Epithelial cell of esophagus (primary cell): ENCODE data around the gene ADAM17.

Experiments
- DNase-seq: peaks from one replicate; pipeline ENCODE4 v3.0.0; 2010; ENCODE audit warnings: low read depth
- H3K4me3 ChIP-seq: 2 replicates; pipeline ENCODE4 v1.5.1; 2011; ENCODE audit warnings: mild to moderate bottlenecking, low read length, control low read depth
- TF ChIP-seq, protein P1 (sequence below): IDR thresholded peaks from 2 replicates; pipeline ENCODE4 v1.5.1; 2011; ENCODE audit warnings: low read depth, mild to moderate bottlenecking, low read length, control low read depth, inconsistent platforms; ENCODE audit not compliant: insufficient read depth; ENCODE audit errors: missing control alignments

ADAM17 gene

GRCh38 chr2:9462886-9463697 lies 92.5 kb downstream of the ADAM17 start:
- DNase-seq = no peak
- no peak overlapping the region for H3K4me3 ChIP-seq
- TF ChIP-seq, protein P1, sequence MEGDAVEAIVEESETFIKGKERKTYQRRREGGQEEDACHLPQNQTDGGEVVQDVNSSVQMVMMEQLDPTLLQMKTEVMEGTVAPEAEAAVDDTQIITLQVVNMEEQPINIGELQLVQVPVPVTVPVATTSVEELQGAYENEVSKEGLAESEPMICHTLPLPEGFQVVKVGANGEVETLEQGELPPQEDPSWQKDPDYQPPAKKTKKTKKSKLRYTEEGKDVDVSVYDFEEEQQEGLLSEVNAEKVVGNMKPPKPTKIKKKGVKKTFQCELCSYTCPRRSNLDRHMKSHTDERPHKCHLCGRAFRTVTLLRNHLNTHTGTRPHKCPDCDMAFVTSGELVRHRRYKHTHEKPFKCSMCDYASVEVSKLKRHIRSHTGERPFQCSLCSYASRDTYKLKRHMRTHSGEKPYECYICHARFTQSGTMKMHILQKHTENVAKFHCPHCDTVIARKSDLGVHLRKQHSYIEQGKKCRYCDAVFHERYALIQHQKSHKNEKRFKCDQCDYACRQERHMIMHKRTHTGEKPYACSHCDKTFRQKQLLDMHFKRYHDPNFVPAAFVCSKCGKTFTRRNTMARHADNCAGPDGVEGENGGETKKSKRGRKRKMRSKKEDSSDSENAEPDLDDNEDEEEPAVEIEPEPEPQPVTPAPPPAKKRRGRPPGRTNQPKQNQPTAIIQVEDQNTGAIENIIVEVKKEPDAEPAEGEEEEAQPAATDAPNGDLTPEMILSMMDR = no peak

GRCh38 chr2:9462313-9462712 lies 93.3 kb downstream of the ADAM17 start:
- no peak for DNase-seq
- TF ChIP-seq, protein P1 = no peak
- H3K4me3 ChIP-seq = no peak overlapping the region

- H3K4me3 ChIP-seq = no peak overlapping the region
- no peak for DNase-seq
- TF ChIP-seq, protein P1 = no peak
Measured at GRCh38 chr2:9461079-9461478, 94.6 kb downstream of the ADAM17 start.

- TF ChIP-seq, protein P1 = no peak
- no peak for DNase-seq
- no peak overlapping the region for H3K4me3 ChIP-seq
Measured at GRCh38 chr2:9460441-9461017, 95.1 kb downstream of the ADAM17 start.

DNA sequence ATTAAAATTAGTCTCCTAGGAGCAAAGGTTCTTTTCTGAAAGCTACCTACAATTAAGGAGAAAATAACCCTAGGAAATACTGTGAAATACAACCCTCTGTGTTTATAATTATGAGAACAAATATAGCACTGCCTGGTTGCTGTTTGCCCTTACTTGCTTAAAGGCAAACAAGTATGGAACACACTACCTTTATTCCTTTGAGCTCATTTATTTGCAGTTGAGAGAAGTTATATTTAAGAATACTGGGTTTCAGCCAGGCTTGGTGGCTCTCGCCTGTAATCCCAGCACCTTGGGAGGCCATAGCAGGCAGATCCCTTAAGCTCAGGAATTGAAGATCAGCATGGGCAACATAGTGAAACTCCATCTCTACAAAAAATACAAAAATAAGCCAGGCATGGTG lies 104.4 kb downstream of the ADAM17 start:
- no peak for DNase-seq
- TF ChIP-seq, protein P1 = no peak
- H3K4me3 ChIP-seq = no peak overlapping the region

DNA sequence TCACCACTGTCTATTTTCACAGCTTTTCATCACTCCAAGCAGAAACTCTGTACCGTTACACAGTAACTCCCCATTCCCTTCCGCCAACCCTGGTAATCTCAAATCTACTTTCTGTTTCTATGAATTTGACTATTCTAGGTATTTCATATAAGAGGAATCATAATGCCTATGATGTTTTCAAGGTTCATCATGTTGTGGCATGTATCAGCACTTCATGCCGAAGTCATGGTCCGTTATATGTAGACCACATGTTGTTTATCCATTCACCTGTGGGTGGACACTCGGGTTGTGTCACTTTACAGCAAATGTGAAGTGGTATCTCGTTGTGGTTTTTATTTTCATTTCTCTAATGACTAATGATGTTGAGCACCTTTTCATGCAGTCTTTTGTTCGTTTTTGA lies 110.5 kb downstream of the ADAM17 start:
- TF ChIP-seq, protein P1 = no peak
- DNase-seq = no peak
- no peak overlapping the region for H3K4me3 ChIP-seq
